Measurements from ENCODE around the gene CHST11. TPM values are rescaled to one million over a fixed set of nuclear protein-coding genes. Genes with fewer than 3 reads are reported as not detected.
"Not testable (repeated sequence)": the region's sequence is repeated elsewhere in the genome, so short reads cannot be mapped to it uniquely, and the experiment has no call there.

The CHST11 gene
- total RNA-seq, 2 experiments from 2014 or later = 39.3 to 45.3 TPM

DNA sequence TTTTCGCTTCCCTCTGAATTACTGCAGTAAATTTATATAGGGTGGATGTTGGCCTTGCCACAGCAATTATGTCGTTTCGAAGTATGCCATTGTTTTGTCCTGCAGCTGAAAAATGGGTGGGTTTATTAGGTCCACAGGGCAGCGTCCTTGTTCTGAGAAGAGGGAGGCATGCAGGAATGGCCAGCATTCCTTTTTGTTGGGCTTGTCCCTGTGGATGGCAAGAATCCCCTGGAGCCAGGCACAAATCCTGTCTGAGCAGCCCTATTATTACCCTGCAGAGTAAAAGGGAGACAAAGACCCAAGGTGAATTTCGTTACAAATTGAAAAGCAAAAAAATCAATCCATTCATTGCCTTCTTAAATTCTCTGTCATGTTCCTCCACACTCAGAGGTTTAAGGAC, 88.1 kb downstream of the CHST11 start:
- intact Hi-C loops (cut with micrococcal nuclease) = no loop called here
- Mint-ChIP-seq H3K4me1 (ENCODE audit: low read depth) (peaks cover 29% of the 10 kb centered on the region), H3K36me3 (ENCODE audit: low read depth) (no peaks in the 10 kb centered on the region), H3K27me3 (ENCODE audit: low read depth) (no peaks in the 10 kb centered on the region), H3K4me3 (no peak overlapping the region), H3K27ac (no peak overlapping the region), H3K9me3 (no peaks in the 10 kb centered on the region)
- DNase-seq = no peak
- CTCF ChIA-PET = interaction anchor here (1.4 kb wide), 1 partner anchor 163 kb away, joined by 4 read pairs; no protein-coding TSS in a partner anchor

DNA sequence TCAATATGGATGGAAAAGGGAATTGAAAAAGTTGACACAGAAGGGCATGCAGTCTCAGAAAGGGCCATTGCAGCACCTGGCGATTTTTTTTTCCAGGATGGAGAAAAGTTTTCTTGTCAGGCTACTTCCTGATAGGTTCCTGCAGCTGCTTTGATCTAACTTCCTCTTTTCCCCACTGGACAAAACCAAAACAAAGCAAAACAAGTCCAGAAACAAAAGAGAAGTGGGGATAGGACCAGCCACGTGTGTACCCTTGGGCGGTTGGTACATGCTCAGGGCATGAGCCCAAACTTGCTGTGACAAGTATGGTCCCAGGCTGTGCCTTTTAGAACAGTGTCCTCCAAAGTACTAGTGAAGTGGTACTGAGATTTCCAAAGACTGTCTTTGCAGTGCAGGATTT, 89.8 kb downstream of the CHST11 start:
- Mint-ChIP-seq H3K27me3 (ENCODE audit: low read depth) (no peaks in the 10 kb centered on the region), H3K4me1 (ENCODE audit: low read depth) (peaks cover 22% of the 10 kb centered on the region), H3K4me3 (no peak overlapping the region), H3K9me3 (no peaks in the 10 kb centered on the region), H3K27ac (no peak overlapping the region), H3K36me3 (ENCODE audit: low read depth) (no peaks in the 10 kb centered on the region)
- CTCF ChIA-PET = no interaction called here
- DNase-seq = no peak
- intact Hi-C loops (cut with micrococcal nuclease) = no loop called here

DNA sequence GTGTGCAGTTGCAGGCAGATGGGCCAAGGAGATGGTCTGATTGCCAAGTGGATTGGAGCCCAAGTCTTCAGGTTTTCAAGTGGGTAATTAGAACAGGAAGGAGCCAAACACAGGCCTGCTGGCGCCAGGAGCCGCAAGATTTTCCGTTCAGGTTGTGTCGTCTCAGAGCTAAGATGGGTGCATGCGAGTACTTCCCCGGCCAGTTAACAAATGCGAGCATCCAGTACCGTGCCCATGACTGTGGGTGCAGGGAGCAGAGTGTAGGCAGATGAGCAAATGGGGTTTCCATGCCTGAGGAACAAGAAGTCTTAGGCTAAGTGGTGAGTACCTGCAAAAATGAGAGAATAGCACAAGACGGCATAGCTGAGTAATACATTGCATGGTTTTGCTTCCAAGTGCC, 90.5 kb downstream of the CHST11 start:
- Mint-ChIP-seq H3K9me3 (no peaks in the 10 kb centered on the region), H3K4me3 (no peak overlapping the region), H3K27ac (no peak overlapping the region), H3K4me1 (ENCODE audit: low read depth) (peaks cover 26% of the 10 kb centered on the region), H3K36me3 (ENCODE audit: low read depth) (no peaks in the 10 kb centered on the region), H3K27me3 (ENCODE audit: low read depth) (no peaks in the 10 kb centered on the region)
- CTCF ChIA-PET = interaction anchor here (1.1 kb wide), 1 partner anchor 10 kb away, joined by 3 read pairs; no protein-coding TSS in a partner anchor
- intact Hi-C loops (cut with micrococcal nuclease) = no loop called here
- DNase-seq = no peak

DNA sequence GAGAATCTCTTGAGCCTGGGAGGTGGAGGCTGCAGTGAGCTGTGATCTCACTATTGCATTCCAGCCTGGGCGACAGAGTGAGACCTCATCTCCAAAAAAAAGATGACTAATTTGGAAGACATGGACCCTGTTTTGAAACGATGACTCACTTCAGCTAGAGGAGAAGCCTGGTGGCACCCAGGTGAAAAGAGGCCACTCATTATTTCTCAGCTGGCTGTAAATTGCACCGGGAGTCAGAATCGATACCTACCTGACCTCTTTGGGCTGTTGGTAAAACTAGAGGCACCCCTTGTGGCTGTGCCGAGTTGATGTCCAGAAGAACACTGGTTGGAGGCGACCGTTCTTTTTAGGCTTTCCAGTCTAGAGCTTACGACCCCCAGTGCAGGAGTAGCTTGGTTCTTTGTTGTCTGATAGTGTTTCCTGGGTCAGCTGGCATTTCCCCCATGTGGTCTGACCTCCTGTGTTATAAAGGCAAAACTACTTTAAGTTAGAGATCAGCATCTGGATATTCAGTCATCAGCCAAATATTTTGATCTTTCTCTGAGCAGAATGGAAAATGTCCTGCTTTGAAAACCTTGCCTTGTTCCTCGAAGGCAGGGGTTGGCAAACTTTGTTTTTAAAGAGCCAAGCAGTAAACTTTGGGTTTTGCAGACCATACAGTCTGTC, 93.2 kb downstream of the CHST11 start:
- Mint-ChIP-seq H3K9me3 (peaks cover 5% of the 10 kb centered on the region), H3K4me3 (no peak overlapping the region), H3K36me3 (ENCODE audit: low read depth) (peaks cover 2% of the 10 kb centered on the region), H3K27me3 (ENCODE audit: low read depth) (no peaks in the 10 kb centered on the region), H3K27ac (no peak overlapping the region), H3K4me1 (ENCODE audit: low read depth) (peaks cover 34% of the 10 kb centered on the region)
- DNase-seq = no peak
- CTCF ChIA-PET = no interaction called here
- intact Hi-C loops (cut with micrococcal nuclease) = no loop called here

DNA sequence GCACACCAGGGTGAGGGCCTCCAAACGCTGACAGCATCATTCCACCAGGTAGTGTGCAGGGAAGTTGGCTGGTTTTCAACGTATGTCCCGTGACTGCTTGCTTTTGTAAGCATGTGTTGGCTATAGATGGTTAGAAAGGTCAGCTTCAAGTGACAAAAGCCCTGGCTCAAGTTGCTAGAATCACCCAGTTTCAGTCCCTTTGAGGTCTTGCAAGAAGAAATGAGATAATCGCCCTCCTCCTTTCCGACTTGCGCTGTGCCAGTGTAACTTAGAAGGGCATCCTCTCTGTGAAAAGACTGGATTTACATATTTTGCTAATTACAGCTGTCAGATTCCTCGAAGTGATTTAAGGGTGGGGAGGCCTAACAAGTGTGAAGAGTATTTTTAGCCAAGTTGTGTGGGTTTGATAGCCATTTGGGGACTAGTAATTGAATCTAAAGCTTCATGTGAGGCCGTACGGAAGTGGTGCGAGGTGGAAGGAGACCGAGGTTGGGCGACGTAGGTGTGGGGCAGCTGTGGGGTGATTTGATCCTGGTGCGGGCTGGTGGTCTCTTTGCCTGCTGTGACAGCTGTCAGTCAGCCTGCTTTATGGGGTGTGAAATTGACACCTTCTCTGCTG, 94.7 kb downstream of the CHST11 start:
- CTCF ChIA-PET = no interaction called here
- Mint-ChIP-seq H3K27me3 (ENCODE audit: low read depth) (no peaks in the 10 kb centered on the region), H3K4me3 (no peak overlapping the region), H3K9me3 (peaks cover 5% of the 10 kb centered on the region), H3K4me1 (ENCODE audit: low read depth) (peaks cover 30% of the 10 kb centered on the region), H3K36me3 (ENCODE audit: low read depth) (peaks cover 2% of the 10 kb centered on the region), H3K27ac (no peak overlapping the region)
- intact Hi-C loops (cut with micrococcal nuclease) = no loop called here
- DNase-seq = no peak

DNA sequence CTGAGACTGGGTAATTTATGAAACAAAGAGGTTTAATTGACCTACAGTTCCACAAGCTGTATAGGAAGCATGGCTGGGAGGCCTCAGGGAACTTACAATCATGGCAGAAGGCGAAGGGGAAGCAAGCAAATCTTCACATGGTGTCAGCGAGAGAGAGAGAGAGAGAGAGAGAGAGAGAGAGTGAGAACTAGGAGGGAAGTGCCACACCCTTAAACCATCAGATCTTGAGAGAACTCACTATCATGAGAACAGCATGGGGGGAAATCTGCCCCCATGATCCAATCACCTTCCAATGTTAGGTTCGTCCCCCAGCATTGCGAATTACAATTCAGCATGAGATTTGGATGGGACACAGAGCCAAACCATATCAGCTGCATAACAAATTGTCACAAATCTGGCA, 96.7 kb downstream of the CHST11 start:
- peaks cover 26% of the 10 kb centered on the region for H3K4me1 Mint-ChIP-seq (ENCODE audit: low read depth)
- intact Hi-C loops (cut with micrococcal nuclease) = no loop called here
- CTCF ChIA-PET = interaction anchor here (0.6 to 1.1 kb wide), 2 partner anchors 8 to 126 kb away, joined by 3 to 4 read pairs; no protein-coding TSS in a partner anchor
- no peak for DNase-seq
- H3K27ac Mint-ChIP-seq = no peak overlapping the region
- no peak overlapping the region for H3K4me3 Mint-ChIP-seq
- peaks cover 2% of the 10 kb centered on the region for H3K36me3 Mint-ChIP-seq (ENCODE audit: low read depth)
- H3K27me3 Mint-ChIP-seq (ENCODE audit: low read depth) = no peaks in the 10 kb centered on the region
- H3K9me3 Mint-ChIP-seq = peaks cover 5% of the 10 kb centered on the region

DNA sequence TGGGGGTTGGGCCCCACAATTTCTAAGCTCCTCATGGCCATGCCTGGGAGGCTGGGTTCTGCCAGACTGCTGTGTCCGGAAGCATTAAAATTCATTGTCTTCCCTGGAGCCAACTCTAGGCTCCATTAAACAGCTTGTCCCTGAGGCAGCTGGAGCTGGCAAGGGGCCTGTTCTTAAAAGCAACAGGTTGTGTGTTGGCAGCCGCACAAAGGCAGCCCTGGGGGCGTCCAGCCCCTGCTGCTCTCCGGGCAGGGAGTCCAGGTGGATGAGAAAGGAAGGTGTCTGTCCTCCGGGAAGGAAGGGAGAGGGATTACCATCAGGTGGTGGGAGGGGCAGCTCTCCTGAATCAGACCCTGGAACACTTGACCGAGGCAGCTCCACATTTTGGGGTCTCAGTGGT, 98.9 kb downstream of the CHST11 start:
- Mint-ChIP-seq H3K4me1 (ENCODE audit: low read depth) (peaks cover 23% of the 10 kb centered on the region), H3K4me3 (no peak overlapping the region), H3K9me3 (peaks cover 5% of the 10 kb centered on the region), H3K36me3 (ENCODE audit: low read depth) (peaks cover 3% of the 10 kb centered on the region), H3K27me3 (ENCODE audit: low read depth) (no peaks in the 10 kb centered on the region), H3K27ac (no peak overlapping the region)
- DNase-seq = no peak
- intact Hi-C loops (cut with micrococcal nuclease) = no loop called here
- CTCF ChIA-PET = no interaction called here

DNA sequence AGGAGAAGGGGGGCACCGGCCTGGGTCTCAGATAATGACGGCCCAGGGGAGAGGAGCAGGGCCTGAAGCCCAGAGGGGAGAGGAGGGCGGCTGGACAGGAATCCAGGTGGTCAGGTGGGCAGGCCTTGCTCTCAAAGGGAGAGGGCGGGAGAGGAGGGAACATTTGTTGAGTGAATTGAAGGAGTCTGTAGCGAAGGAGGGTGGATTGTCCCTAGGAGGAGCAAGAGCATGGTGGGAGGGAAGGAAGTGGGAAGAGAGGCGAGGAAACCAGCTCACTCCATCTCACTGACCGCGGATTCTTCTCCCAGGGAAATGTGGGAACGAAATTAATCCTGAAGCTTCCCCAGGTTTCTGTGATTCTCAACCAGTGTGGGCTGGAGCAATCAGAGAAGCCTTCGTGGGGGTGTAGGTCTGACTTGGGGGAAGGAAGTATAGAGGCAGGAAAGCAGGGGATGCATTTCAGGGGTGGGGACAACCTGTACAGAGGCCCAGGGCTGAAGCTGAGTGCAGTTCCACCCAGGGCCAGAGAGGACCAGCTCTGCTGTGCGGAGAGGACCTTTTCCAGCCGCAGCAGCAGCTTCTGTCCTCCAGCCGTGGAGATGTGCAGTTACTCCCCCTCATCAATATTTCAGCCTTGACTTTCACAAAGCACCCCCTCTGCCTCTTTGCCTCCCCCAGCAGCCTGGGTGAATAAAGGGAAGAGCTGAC, 100.9 kb downstream of the CHST11 start:
- DNase-seq = no peak
- Mint-ChIP-seq H3K4me3 (no peak overlapping the region), H3K27ac (no peak overlapping the region), H3K9me3 (peaks cover 5% of the 10 kb centered on the region), H3K27me3 (ENCODE audit: low read depth) (no peaks in the 10 kb centered on the region), H3K36me3 (ENCODE audit: low read depth) (peaks cover 3% of the 10 kb centered on the region), H3K4me1 (ENCODE audit: low read depth) (peaks cover 16% of the 10 kb centered on the region)
- intact Hi-C loops (cut with micrococcal nuclease) = no loop called here
- CTCF ChIA-PET = interaction anchor here (0.7 kb wide), 1 partner anchor 10 kb away, joined by 3 read pairs; no protein-coding TSS in a partner anchor

DNA sequence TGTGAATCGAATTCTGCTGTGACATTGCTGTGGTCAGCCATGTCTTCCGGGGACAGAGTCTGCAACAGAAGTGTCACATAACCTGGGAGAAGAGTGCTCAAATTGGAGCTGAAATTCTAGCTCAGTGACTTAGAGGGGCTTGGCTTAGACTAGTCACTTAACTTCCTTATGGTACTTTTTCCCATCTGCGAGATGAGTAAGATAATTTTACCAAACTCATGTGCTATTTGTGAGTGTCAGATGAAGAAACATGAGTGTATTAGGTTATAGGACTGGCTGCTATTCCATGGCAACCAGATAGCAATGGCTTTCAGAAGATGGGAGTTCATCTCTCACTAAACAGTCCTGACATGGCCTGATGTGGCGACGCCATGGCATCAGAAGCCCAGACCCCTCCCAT, 104.1 kb downstream of the CHST11 start:
- Mint-ChIP-seq H3K4me3 (no peak overlapping the region), H3K9me3 (peaks cover 10% of the 10 kb centered on the region), H3K27ac (no peak overlapping the region), H3K4me1 (ENCODE audit: low read depth) (peaks cover 8% of the 10 kb centered on the region), H3K27me3 (ENCODE audit: low read depth) (no peaks in the 10 kb centered on the region), H3K36me3 (ENCODE audit: low read depth) (peaks cover 14% of the 10 kb centered on the region)
- CTCF ChIA-PET = interaction anchor here (1.6 kb wide), 1 partner anchor 8 kb away, joined by 4 read pairs; no protein-coding TSS in a partner anchor
- no peak for DNase-seq
- intact Hi-C loops (cut with micrococcal nuclease) = no loop called here

DNA sequence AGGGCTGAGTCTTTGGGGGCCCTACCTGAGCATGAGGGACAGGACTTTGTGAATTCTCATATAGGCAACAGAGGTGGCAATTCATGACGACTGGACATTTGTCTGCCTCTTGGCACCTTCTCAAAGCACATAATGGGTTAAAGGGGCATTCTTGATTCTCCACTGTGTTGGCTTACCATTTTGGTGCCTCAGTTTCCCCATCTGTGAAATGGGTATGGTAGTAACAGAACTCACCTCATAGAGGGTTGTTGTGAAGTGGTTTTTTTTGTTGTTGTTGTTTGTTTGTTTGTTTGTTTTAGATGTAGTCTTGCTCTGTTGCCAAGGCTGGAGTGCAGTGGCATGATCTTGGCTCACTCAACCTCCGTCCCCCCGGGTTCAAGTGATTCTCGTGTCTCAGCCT, 106.0 kb downstream of the CHST11 start:
- H3K4me3 Mint-ChIP-seq = no peak overlapping the region
- peaks cover 21% of the 10 kb centered on the region for H3K4me1 Mint-ChIP-seq (ENCODE audit: low read depth)
- peaks cover 14% of the 10 kb centered on the region for H3K9me3 Mint-ChIP-seq
- H3K36me3 Mint-ChIP-seq (ENCODE audit: low read depth) = peaks cover 18% of the 10 kb centered on the region
- no peaks in the 10 kb centered on the region for H3K27me3 Mint-ChIP-seq (ENCODE audit: low read depth)
- intact Hi-C loops (cut with micrococcal nuclease) = no loop called here
- H3K27ac Mint-ChIP-seq = no peak overlapping the region
- CTCF ChIA-PET = no interaction called here
- no peak for DNase-seq

DNA sequence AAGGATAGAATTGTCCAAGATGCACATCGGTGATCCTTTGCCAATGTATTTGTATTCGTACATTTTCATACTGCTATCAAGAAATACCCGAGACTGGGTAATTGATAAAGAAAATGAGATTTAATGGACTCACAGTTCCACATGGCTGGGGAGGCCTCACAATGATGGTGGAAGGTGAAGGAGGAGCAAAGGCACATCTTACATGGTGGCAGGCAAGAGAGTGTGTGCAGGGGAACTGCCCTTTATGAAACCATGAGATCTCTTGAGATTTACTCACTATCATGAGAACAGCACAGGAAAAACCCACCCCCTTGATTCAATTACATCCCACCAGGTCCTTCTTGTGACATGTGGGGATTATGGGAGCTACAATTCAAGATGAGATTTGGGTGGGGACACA, 107.9 kb downstream of the CHST11 start:
- H3K4me1 Mint-ChIP-seq (ENCODE audit: low read depth) = peaks cover 40% of the 10 kb centered on the region
- intact Hi-C loops (cut with micrococcal nuclease); H3K4me3 Mint-ChIP-seq; DNase-seq; H3K27me3 Mint-ChIP-seq (ENCODE audit: low read depth); H3K27ac Mint-ChIP-seq: not testable (repeated sequence)
- H3K36me3 Mint-ChIP-seq (ENCODE audit: low read depth) = peaks cover 18% of the 10 kb centered on the region
- peaks cover 14% of the 10 kb centered on the region for H3K9me3 Mint-ChIP-seq
- CTCF ChIA-PET = interaction anchor here (0.6 kb wide), 1 partner anchor 737 kb away, joined by 3 read pairs; no protein-coding TSS in a partner anchor

DNA sequence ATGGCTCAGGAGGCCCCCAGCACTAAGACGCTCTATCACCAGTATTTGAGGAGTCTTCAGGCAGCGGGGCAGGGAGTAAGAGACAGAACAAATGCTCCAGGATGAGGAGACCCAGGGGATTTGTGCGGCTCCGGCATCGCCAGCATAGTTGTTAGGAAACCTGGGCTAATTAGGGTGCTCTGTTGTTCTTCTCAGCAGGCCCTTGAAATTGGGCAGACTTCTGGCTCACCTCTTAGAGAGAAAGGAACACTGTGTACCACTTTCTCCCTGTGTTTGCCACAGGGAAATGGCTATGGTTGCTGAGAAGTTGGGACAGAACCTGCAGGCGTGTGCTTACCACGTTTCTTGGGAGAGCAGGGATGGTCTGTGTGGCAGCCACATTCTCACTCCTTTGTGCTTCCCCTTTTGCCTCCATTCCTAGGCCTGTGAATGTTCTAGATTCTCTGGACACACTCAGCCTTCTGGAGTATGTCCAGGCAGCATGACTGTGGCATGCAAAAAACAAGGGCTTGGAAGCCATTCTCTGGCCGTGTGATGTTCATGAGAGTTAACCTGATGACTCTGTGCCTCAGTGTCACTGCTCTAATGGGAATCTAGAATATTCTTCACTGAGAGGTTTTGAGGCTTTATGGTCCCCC, 109.0 kb downstream of the CHST11 start:
- Mint-ChIP-seq H3K4me3 (no peak overlapping the region), H3K4me1 (ENCODE audit: low read depth) (peaks cover 46% of the 10 kb centered on the region), H3K27me3 (ENCODE audit: low read depth) (no peaks in the 10 kb centered on the region), H3K36me3 (ENCODE audit: low read depth) (peaks cover 20% of the 10 kb centered on the region), H3K9me3 (peaks cover 14% of the 10 kb centered on the region), H3K27ac (no peak overlapping the region)
- intact Hi-C loops (cut with micrococcal nuclease) = no loop called here
- no peak for DNase-seq
- CTCF ChIA-PET = no interaction called here
